H9 (cell line): Measurements from ENCODE around the gene EFCAB11. TPM values are rescaled to one million over a fixed set of nuclear protein-coding genes. Genes with fewer than 3 reads are reported as not detected.

ENCODE experiments used
- DNase-seq: peaks from one replicate; pipeline ENCODE4 v3.0.0-alpha.2; 2017
- H2AFZ ChIP-seq: one replicate; pipeline ENCODE4 v1.6.1; 2013; ENCODE audit warnings: mild to moderate bottlenecking, low read length, control low read depth, moderate library complexity
- H2AK5ac ChIP-seq: 2 replicates; pipeline ENCODE4 v1.6.1; 2013; ENCODE audit warnings: low read length, control low read depth, mixed read lengths; ENCODE audit not compliant: insufficient read length
- H2BK120ac ChIP-seq: one replicate; pipeline ENCODE4 v1.6.1; 2013; ENCODE audit warnings: low read depth, mild to moderate bottlenecking, low read length, control low read depth, inconsistent platforms; ENCODE audit not compliant: poor library complexity, severe bottlenecking
- H2BK12ac ChIP-seq: 2 replicates; pipeline ENCODE4 v1.6.1; 2013; ENCODE audit warnings: low read length, control low read depth, mixed read lengths, low read depth; ENCODE audit not compliant: insufficient read length
- H2BK15ac ChIP-seq: 2 replicates; pipeline ENCODE4 v1.6.1; 2013; ENCODE audit warnings: low read depth, low read length, control low read depth
- H2BK20ac ChIP-seq: one replicate; pipeline ENCODE4 v1.6.1; 2013; ENCODE audit warnings: low read depth, mild to moderate bottlenecking, low read length, control low read depth, inconsistent platforms; ENCODE audit not compliant: poor library complexity, severe bottlenecking
- H2BK5ac ChIP-seq: 2 replicates; pipeline ENCODE4 v1.6.1; 2013; ENCODE audit warnings: low read length, control low read depth, mixed read lengths; ENCODE audit not compliant: insufficient read length
- H3K14ac ChIP-seq: 2 replicates; pipeline ENCODE4 v1.6.1; 2013; ENCODE audit warnings: low read length, control low read depth; ENCODE audit not compliant: insufficient read depth
- H3K18ac ChIP-seq: 2 replicates; pipeline ENCODE4 v1.6.1; 2013; ENCODE audit warnings: low read depth, mild to moderate bottlenecking, mixed read lengths, low read length, control low read depth; ENCODE audit not compliant: insufficient read length
- H3K23ac ChIP-seq: 2 replicates; pipeline ENCODE4 v1.6.1; 2013; ENCODE audit warnings: low read length, control low read depth, mixed read lengths, low read depth; ENCODE audit not compliant: insufficient read length
- H3K23me2 ChIP-seq: 2 replicates; pipeline ENCODE4 v1.6.1; 2013; ENCODE audit warnings: low read depth, mild to moderate bottlenecking, mixed read lengths, low read length, control low read depth; ENCODE audit not compliant: insufficient read length, poor library complexity, severe bottlenecking
- H3K27ac ChIP-seq: 2 replicates; pipeline ENCODE4 v1.5.1; 2013; ENCODE audit warnings: low read length, control low read depth, mixed read lengths, low read depth; ENCODE audit not compliant: insufficient read length
- H3K27me3 ChIP-seq: 2 replicates; pipeline ENCODE4 v1.6.1; 2013; ENCODE audit warnings: low read length, control low read depth, inconsistent platforms; ENCODE audit not compliant: insufficient read depth
- H3K4ac ChIP-seq: 2 replicates; pipeline ENCODE4 v1.6.1; 2013; ENCODE audit warnings: low read depth, mild to moderate bottlenecking, control low read depth, inconsistent platforms, low read length, moderate library complexity
- H3K4me1 ChIP-seq: 2 replicates; pipeline ENCODE4 v1.6.1; 2013; ENCODE audit warnings: low read length, control low read depth, inconsistent platforms; ENCODE audit not compliant: insufficient read depth
- H3K4me2 ChIP-seq: 2 replicates; pipeline ENCODE4 v1.6.1; 2013; ENCODE audit warnings: low read length, control low read depth, mixed read lengths; ENCODE audit not compliant: insufficient read length, insufficient read depth
- H3K56ac ChIP-seq: 2 replicates; pipeline ENCODE4 v1.6.1; 2013; ENCODE audit warnings: low read depth, mild to moderate bottlenecking, mixed read lengths, low read length, control low read depth; ENCODE audit not compliant: insufficient read length
- H3K79me1 ChIP-seq: 2 replicates; pipeline ENCODE4 v1.6.1; 2013; ENCODE audit warnings: low read depth, mild to moderate bottlenecking, moderate library complexity, low read length, control low read depth, inconsistent platforms; ENCODE audit not compliant: insufficient read depth, poor library complexity, severe bottlenecking
- H3K79me2 ChIP-seq: 2 replicates; pipeline ENCODE4 v1.6.1; 2013; ENCODE audit warnings: low read length, control low read depth, inconsistent platforms; ENCODE audit not compliant: insufficient read depth
- H3K9ac ChIP-seq: 2 replicates; pipeline ENCODE4 v1.6.1; 2013; ENCODE audit warnings: low read length, control low read depth, mixed read lengths; ENCODE audit not compliant: insufficient read length; ENCODE audit errors: extremely low read depth
- H3K9me3 ChIP-seq: one replicate; pipeline ENCODE4 v1.6.1; 2013; ENCODE audit warnings: low read depth, low read length, inconsistent platforms; ENCODE audit not compliant: control insufficient read depth
- H3T11ph ChIP-seq: one replicate; pipeline ENCODE4 v1.6.1; 2013; ENCODE audit warnings: mild to moderate bottlenecking, low read length, control low read depth, inconsistent platforms
- H4K20me1 ChIP-seq: one replicate; pipeline ENCODE4 v1.6.1; 2013; ENCODE audit not compliant: control insufficient read depth, insufficient read length, insufficient read depth
- H4K5ac ChIP-seq: 2 replicates; pipeline ENCODE4 v1.6.1; 2013; ENCODE audit warnings: low read depth, mild to moderate bottlenecking, mixed read lengths, low read length, control low read depth; ENCODE audit not compliant: insufficient read length
- H4K8ac ChIP-seq: replicated peaks from 2 replicates; pipeline ENCODE4 v1.6.1; 2013; ENCODE audit warnings: low read length, control low read depth, mixed read lengths, low read depth; ENCODE audit not compliant: insufficient read length
- H4K91ac ChIP-seq: 2 replicates; pipeline ENCODE4 v1.6.1; 2013; ENCODE audit warnings: low read depth, mild to moderate bottlenecking, moderate library complexity, mixed read lengths, low read length, control low read depth; ENCODE audit not compliant: insufficient read length
- H3K27ac Mint-ChIP-seq, 3 experiments: 2 replicates in 2 of 3; 3 replicates in 1 of 3; pipeline ENCODE4 v1.8.0; 2020 to 2021; ENCODE audit warnings: mixed read lengths in 3 of 3, mild to moderate bottlenecking in 1 of 3, moderate library complexity in 1 of 3
- H3K27me3 Mint-ChIP-seq: 2 replicates; pipeline ENCODE4 v1.8.0; 2021; ENCODE audit warnings: low read depth, mild to moderate bottlenecking, moderate library complexity, mixed read lengths
- H3K36me3 Mint-ChIP-seq, 3 experiments: 2 replicates in 2 of 3; 3 replicates in 1 of 3; pipeline ENCODE4 v1.8.0; 2020 to 2021; ENCODE audit warnings: low read depth in 3 of 3, mixed read lengths in 3 of 3; ENCODE audit not compliant: insufficient read depth in 1 of 3
- H3K4me1 Mint-ChIP-seq, 2 experiments: 2 replicates each; pipeline ENCODE4 v1.8.0; 2020; ENCODE audit warnings: mixed read lengths in 2 of 2
- H3K4me3 Mint-ChIP-seq, 2 experiments: 2 replicates in 1 of 2; 3 replicates in 1 of 2; pipeline ENCODE4 v1.8.0; 2020 to 2021; ENCODE audit warnings: mild to moderate bottlenecking in 2 of 2, mixed read lengths in 2 of 2, moderate library complexity in 1 of 2
- H3K9me3 Mint-ChIP-seq, 2 experiments: 2 replicates in 1 of 2; 3 replicates in 1 of 2; pipeline ENCODE4 v1.8.0; 2020; ENCODE audit warnings: mild to moderate bottlenecking in 2 of 2, mixed read lengths in 2 of 2, moderate library complexity in 1 of 2
- CTCF ChIP-seq: fragments of 200-600 bp; sonication (generic); conservative IDR thresholded peaks from 3 replicates; pipeline ENCODE4 v1.8.0; 2021; ENCODE audit warnings: antibody characterized with exemption, mild to moderate bottlenecking
- WGBS: extraction: QIAGEN DNeasy Blood & Tissue Kit; methylation state at CpG from one replicate; pipeline ENCODE4 v1.1.7; 2013; ENCODE audit warnings: missing lambda C conversion rate, low lambda C conversion rate, mixed read lengths; ENCODE audit not compliant: insufficient read length; ENCODE audit errors: extremely low coverage; 5-methylcytosine and 5-hydroxymethylcytosine counted together
- total RNA-seq: library from RNA; stranded (reverse); gene quantifications from 2 replicates; pipeline ENCODE4 v1.2.1, GENCODE V29; 2021

EFCAB11 gene
- total RNA-seq, 1 experiment from 2014 or later, result 17.4 TPM

DNA sequence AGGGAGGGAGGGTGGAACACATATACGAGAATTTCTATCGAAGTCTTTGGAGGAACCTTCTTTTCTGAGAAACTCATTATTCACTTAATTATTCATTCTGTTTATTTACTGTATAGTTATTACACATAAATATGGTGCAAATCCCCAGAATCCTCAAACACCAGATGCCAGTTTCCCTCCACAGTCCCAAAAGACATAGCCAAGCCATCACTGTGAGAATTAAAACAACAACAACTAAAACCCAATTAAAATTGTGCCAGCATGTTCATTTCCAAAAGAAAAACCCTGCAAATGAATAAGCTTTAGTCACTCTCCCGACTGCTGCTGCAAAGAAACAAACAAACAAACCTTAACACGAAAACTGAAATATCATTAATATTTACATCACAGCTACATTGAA, 173.5 kb downstream of the EFCAB11 start:
- no peaks in the 10 kb centered on the region for H3K23me2 ChIP-seq
- H3K14ac ChIP-seq, result no peak overlapping the region
- no peak overlapping the region for H2BK5ac ChIP-seq
- H2AK5ac ChIP-seq, result no peak overlapping the region
- H3K9ac ChIP-seq, result no peak overlapping the region
- H3K23ac ChIP-seq, result no peak overlapping the region
- no peak overlapping the region for H4K91ac ChIP-seq
- no peak overlapping the region for H2AFZ ChIP-seq
- DNase-seq, result no peak
- H3K4me1 ChIP-seq, result no peaks in the 10 kb centered on the region; the same call in 1 of the 2 replicates
- H3K79me1 ChIP-seq, result no peaks in the 10 kb centered on the region
- H3K79me2 ChIP-seq, result no peaks in the 10 kb centered on the region
- H3K27me3 ChIP-seq, result no peaks in the 10 kb centered on the region
- H2BK120ac ChIP-seq, result no peak overlapping the region
- H3K18ac ChIP-seq, result no peak overlapping the region
- H4K8ac ChIP-seq, result no peak overlapping the region
- H3T11ph ChIP-seq, result no peak overlapping the region
- peaks cover 5% of the 10 kb centered on the region in 2 experiments; a peak in 1 of 4 replicates for H3K4me1 Mint-ChIP-seq
- no peak overlapping the region for H3K27ac ChIP-seq
- no peak overlapping the region for H3K4ac ChIP-seq
- no peak overlapping the region for H3K4me3 Mint-ChIP-seq
- H2BK12ac ChIP-seq, result no peak overlapping the region
- H3K9me3 Mint-ChIP-seq, result no peaks in the 10 kb centered on the region
- H3K4me2 ChIP-seq, result no peak overlapping the region
- H2BK15ac ChIP-seq, result no peak overlapping the region
- H3K56ac ChIP-seq, result no peak overlapping the region
- H3K27ac Mint-ChIP-seq, result no peak overlapping the region
- no CpG with 5 or more reads among the region's 4 CpGs for WGBS
- no peaks in the 10 kb centered on the region; the same call in 1 of the 2 replicates for H3K27me3 Mint-ChIP-seq
- H3K9me3 ChIP-seq, result no peaks in the 10 kb centered on the region
- no peaks in the 10 kb centered on the region for H4K20me1 ChIP-seq
- no peak overlapping the region for H2BK20ac ChIP-seq
- no peaks in the 10 kb centered on the region for H3K36me3 Mint-ChIP-seq
- no peak for TF ChIP-seq CTCF
- H4K5ac ChIP-seq, result no peak overlapping the region
